GM20000 (cell line): ENCODE data around the gene BACH1.

ENCODE experiments used
- DNase-seq: peaks from one replicate; pipeline ENCODE4 v3.0.0; 2012; ENCODE audit warnings: low spot score
- TF ChIP-seq, protein P1 (sequence below): IDR thresholded peaks from 2 replicates; pipeline ENCODE4 v1.5.1; 2012; ENCODE audit warnings: mild to moderate bottlenecking, control low read depth; ENCODE audit errors: extremely low read depth, missing control alignments

Gene BACH1

DNA sequence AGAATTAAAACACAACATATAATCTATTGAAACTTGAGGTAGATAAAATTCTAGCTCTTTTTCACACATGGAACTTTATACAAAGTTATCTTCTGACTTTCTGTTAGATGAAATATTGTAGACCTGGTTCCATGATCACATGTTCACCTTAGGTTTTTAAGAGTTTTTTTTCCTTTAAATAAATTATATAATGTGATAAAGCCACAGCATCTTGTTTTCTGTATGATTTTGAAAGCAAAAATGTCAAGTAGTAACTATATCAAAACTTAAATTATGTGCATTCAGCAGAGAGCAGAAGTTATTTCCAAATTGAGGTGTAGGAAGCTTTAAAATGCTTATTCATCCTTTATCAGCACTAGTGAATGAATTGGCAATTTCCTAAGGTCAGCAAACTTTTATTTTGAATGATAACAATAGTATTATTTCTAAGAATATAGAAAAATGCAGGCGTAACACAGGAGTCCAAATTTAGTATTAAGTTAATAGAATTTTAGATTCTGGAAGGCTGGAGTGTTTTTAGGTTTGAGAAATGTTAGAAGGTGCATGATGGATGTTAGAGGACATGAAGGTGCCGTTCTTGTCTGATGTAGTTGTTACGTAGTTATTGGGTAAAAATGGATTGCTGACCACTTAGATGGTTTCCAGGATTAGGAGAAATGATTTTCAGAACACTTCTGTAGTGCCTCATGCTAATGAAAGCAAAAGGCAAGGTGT, 17.5 kb downstream of the BACH1 start:
- TF ChIP-seq, protein P1, sequence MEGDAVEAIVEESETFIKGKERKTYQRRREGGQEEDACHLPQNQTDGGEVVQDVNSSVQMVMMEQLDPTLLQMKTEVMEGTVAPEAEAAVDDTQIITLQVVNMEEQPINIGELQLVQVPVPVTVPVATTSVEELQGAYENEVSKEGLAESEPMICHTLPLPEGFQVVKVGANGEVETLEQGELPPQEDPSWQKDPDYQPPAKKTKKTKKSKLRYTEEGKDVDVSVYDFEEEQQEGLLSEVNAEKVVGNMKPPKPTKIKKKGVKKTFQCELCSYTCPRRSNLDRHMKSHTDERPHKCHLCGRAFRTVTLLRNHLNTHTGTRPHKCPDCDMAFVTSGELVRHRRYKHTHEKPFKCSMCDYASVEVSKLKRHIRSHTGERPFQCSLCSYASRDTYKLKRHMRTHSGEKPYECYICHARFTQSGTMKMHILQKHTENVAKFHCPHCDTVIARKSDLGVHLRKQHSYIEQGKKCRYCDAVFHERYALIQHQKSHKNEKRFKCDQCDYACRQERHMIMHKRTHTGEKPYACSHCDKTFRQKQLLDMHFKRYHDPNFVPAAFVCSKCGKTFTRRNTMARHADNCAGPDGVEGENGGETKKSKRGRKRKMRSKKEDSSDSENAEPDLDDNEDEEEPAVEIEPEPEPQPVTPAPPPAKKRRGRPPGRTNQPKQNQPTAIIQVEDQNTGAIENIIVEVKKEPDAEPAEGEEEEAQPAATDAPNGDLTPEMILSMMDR = no peak
- DNase-seq = no peak

DNA sequence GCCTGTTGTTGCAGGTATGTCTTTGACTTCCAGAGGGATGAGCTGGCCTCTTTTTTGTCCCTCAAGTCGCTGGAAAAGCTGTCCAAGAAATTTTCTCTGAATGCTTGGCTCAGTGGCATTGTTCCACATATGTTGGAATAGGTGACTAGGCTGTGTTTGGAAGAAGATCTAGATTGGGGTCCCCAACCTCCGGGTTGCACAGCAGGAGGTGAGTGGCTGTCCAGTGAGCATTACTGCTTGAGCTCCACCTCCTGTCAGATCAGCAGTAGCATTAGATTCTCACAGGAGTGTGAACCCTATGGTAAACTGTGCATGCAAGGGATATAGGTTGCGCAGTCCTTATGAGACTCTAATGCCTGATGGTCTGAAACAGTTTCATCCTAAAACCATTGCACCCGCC, 18.1 kb downstream of the BACH1 start:
- no peak for DNase-seq
- TF ChIP-seq, protein P1 = no peak

DNA sequence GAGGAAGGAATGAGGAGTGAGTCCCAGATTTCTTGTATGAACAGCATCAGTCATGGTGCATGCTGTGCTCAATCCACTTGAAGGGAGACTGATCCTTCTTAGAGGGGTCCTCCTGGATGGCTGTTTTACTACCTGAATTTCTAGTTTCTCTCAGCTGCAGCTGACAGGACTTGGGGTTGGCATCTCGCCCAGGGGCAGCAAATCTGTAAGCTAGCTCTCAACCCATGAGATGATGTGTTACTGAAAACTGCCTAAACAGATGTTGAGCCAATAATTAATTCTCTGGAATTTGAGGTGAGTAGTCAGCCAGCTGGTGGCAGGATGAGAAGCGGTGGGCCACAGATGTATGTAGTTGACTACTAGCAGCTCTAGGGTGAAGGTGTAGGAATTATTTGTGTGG, 19.6 kb downstream of the BACH1 start:
- TF ChIP-seq, protein P1 = no peak
- no peak for DNase-seq

DNA sequence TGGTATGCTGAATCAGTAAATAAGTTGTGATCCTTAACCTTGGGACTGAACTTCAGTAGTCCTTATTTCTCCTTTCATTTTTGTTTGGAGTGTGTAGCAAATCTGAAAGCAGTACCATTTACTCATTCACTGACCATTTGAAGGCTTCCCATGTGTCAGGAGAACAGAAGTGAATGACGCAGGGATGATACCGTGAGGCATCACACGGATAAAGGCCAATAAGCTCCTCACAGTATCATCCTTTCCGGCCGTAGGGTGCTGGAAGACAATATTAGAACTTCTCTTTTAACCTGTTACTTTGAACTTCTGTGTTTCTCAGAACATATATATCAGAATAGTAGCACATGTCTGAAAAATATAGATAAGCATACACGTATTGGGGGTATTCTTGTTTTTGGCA, 21.3 kb downstream of the BACH1 start:
- TF ChIP-seq, protein P1 = no peak
- no peak for DNase-seq

DNA sequence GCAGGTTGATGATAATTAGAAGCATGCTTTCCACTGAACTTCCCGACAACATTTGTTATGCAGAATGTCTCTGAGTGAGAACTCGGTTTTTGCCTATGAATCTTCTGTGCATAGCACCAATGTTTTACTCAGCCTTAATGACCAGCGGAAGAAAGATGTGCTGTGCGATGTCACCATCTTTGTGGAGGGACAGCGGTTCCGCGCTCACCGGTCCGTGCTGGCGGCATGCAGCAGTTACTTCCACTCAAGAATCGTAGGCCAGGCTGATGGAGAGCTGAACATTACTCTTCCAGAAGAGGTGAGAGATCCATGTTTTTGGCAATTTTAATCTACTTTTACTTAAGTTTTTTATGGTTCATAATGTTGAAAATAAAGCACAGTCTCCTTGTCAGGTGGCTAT, 22.5 kb downstream of the BACH1 start:
- TF ChIP-seq, protein P1 = no peak
- DNase-seq = no peak

DNA sequence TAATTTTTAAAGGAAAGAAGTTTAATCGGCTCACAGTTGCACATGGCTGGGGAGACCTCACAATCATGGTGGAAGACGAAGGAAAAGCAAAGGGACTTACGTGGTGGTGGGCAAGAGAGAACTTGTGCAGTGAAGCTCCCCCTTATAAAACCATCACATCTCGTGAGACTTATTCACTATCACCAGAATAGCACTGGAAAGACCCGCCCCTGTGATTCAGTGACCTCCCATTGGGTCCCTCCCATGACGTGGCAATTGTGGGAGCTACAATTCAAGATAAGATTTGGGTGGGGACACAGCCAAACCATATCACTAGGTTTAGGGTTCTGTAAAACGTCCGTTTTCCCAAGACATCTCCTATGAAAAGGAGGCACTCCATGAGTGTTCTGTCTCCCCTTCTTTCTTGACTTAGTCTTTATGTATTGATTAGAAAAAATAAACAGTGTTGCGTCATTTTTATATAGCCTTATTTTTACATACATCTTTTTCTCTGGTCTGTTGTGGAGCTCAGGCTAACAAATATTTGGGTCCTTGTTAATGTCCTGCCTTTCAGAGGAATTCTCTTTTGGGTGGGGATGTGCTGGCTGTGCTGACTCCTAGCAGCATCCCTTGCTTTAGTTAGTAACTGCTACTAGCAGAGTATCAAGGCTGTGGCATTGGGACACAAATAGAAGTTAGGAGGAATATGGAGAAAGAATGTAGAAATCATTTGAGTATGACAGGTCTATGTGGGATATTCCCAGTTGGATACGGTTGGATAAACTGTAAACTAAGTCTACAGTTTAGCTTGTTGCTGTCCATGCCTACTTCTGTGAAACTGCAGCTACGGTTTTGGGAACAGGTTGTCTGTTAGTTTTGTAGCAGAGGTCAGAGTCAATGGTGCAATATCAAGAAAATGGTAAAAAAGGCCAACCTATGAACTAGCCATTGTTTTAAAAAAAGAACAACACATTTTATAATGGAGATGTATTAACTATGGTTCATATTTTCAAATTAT, 23.5 kb downstream of the BACH1 start:
- TF ChIP-seq, protein P1 = no peak
- no peak for DNase-seq

DNA sequence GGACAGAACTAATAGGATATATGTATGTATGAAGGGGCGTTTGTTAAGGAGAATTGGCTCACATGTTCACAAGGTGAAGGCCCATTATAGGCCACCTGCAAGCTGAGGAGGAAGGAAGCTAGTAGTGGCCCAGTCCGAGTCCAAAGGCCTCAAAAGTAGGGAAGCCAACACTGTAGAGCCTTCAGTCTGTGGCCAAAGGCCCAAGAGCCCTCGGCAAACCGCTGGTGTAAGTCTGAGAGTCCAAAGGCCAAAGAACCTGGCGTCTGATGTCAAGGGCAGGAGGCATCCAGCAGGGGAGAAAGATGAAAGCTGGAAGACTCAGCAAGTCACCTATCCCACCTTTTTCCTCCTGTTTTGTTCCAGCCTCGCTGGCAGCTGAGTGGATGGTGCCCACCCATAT, 24.5 kb downstream of the BACH1 start:
- DNase-seq = no peak
- TF ChIP-seq, protein P1 = no peak
